Stimulated activated CD4-positive, alpha-beta T cell treated with anti-CD3 and anti-CD28 coated beads, Interleukin-1b, Interleukin-23, amount 100 ng/mL, for 4 hours (primary cell): ENCODE measurements around the gene PTPRN2.

Experiments used
- DNase-seq, 2 donors: peaks; one replicate each; pipeline ENCODE4 v3.0.0-alpha.2; 2020; ENCODE audit warnings: low read depth in 2 of 2

The PTPRN2 gene

GRCh38 chr7:157622000-157622399 is 965.6 kb downstream of the PTPRN2 start:
- DNase-seq, result no peak

DNA sequence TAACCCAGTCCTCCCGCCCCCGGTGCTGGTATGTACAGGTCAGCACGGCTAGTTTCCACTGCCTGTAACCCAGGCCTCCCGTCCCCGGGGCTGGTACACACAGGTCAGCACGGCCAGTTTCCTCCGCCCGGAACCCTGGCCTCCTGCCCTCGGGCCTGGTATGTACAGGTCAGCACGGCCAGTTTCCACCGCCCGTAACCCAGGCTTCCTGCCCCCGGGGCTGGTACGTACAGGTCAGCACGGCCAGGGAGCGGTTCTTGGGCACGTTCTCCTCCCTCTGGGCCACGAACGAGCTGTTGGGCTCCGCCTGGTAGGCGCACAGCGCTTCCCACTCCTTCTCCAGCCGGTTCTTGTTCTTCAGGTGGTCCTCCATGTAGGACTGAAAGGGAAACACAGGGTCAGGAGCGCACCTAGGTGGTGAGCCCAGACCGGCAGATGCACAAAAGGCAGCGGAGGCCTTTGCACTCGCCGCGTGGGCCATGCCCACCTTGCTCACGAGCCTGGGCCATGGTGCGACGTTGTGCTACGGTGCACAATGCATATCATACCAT is 966.4 kb downstream of the PTPRN2 start:
- DNase-seq, result no peak

- no peak for DNase-seq
These were observed 967.0 kb downstream of the PTPRN2 start for GRCh38 chr7:157620616-157621015.

DNA sequence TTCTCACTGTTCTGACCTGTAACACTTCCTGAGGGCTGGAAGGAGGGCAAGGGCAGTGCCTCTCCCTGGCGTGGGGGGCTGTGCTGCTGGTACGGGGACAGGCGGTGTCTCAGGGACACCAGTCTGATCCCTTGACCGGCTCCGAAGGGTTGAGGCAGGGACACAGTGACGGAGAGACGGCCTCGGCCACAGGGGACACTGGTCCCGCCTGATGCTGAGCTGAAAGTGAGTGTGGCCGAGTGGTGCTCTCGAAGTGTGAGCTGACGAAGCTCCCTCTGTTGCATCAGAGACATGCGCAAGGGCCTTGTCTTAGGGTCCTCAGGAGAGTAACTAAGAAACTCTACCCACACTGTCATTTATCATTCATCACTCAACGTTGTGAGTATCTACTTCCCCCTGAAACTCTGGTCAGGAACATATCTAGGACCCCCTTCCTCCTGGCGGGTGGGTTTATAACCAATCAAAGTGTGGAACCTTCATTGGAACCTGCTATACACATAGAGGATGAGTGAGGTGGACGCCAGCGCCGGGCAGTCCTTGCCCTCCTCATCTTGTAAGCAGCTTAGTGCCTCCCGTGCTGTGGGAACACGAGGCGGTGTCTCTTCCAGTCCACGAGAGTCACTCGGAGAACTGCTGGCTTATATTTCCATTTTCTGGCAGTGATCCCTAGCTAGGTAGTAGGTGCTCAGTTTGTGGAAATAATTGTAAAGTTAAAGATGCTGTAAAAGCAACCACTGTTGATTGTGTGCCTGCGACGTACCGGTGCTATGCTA is 967.7 kb downstream of the PTPRN2 start:
- no peak for DNase-seq

GRCh38 chr7:157618823-157619606 is 968.6 kb downstream of the PTPRN2 start:
- DNase-seq, result no peak

- DNase-seq, result no peak
These were observed 969.4 kb downstream of the PTPRN2 start for GRCh38 chr7:157618091-157618726.

DNA sequence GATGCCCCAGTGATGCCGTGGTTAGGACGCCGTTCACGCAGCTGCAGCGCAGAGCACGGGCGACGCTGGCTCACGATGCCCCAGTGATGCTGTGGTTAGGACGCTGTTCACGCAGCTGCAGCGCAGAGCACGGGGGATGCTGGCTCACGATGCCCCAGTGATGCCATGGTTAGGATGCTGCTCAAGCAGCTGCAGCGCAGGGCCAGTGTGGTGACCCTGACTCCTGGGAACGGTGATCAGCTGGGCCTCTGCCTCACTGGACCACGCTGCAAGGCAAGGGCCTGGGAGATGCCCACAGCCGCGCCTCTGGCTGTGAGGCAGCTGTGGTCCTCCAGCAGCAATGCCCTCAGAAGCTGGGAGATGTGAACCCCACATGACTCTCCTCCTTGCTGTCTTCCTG is 970.2 kb downstream of the PTPRN2 start:
- no peak for DNase-seq

DNA sequence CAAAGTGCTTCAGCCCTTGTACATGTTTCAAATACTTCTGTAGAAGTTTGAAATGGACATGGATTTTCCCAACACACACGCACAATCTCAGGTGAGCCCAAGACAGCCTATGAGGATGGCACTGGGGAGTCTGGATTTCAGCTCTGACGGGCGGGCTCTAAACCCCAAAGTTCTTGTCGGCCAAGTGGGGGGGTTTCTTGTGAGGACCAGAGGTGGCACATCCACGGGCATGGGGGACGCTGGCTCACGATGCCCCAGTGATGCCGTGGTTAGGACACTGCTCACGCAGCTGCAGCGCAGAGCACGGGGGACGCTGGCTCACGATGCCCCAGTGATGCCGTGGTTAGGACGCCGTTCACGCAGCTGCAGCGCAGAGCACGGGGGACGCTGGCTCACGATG is 970.7 kb downstream of the PTPRN2 start:
- no peak for DNase-seq

DNA sequence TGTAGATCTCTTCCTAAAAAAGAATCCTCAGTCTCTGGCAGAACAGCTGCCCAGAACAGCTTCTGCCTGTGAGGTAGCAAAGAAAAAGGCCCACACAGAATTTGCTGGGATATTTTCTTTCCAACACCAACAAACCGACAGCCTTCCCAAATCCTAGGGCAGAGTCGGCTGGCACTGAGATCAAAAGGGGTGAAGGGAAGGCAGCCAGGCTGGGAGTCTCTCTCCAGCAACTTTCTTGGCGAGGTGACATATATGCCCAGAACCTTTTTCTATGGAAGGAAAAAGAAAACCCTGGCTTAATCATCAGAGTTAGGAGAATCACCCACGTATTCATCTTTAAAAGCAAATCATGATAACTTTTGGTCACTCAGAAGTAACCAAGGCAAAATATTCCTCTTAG is 971.2 kb downstream of the PTPRN2 start:
- DNase-seq, result no peak

- DNase-seq, result no peak
These were observed 971.8 kb downstream of the PTPRN2 start for GRCh38 chr7:157615852-157616251.

- no peak for DNase-seq
These were observed 972.4 kb downstream of the PTPRN2 start for GRCh38 chr7:157615101-157615817.

- no peak for DNase-seq
These were observed 973.1 kb downstream of the PTPRN2 start for GRCh38 chr7:157614457-157615020.

DNA sequence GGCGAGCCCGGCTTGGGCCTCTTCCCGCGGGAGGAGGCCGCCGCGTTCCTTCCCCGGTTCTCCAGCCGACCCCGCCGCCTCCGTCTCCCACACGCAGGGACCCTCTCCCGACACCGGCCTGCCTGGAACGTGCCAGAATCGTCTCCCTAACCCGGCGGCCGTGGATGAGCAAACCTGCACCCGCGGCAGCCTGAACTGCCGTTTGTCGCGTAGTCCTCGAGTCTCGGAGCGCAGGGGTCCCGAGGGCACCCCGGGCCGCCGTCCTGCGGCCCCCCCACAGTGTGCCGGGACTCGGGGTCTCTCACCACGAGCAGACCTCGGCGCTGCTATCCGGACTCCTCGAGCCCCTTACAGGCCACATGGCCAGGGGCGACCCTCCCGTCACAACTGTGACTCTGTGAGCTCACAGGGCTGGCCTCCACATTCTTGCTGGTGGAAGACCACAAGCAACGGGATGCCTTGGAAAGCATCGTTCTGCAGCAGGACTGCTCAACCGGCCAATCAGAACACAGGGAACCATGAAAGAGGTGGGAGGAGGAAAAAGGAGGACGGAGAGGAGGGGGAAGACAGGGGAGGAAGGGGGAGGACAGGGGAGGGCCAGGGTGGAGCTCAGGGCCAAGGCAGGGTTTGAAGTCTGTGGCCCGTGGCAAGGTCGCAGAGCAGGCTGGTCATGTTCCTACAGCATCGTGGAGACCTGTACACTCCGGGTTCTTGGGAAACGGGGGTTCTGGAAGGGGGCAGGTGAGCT is 973.9 kb downstream of the PTPRN2 start:
- no peak for DNase-seq

DNA sequence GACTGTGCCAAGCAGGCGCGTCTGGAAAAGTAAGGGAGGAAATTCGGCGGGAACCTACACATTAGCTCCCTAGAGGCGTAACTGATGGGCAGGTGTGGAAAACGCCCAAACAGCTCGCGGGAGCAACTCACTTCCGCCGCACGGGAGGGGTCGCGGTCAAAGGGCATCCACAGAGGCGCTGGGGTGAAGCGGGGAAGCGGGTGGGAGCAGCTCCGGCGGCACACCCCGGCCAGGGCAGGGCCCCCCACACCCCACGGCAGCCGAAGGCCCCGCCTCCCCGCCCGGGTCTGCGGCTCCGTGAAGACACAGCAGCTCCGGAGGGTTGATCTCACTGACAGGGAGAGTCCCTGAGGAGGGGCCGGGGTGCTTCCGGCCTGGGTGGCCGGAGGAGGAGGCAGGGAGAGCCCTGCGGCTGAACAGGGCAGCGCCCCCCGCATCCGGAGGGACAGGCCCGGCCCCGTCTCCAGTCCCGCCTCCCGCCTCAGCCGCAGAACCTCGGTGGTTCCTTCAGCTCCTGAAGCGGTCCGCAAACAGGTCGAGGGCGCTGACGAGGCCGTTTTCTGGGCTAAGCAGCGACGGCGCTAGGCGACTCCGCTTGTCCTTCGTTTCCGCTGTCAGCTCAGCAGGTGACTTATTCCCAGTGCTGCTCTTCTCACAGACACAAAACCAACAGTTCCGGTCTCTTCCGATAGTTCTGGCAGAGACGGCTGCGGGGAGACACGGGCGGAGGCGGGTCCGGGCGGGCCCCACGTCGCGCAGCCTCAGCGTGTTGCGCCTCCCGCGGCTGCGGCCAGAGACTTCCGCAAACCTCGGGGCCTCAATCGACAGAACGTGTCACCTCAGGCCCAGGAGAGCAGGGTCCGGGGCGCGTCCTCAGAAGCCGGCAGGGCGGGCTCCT is 974.7 kb downstream of the PTPRN2 start:
- peak; percentile 42 to 51 for DNase-seq

DNA sequence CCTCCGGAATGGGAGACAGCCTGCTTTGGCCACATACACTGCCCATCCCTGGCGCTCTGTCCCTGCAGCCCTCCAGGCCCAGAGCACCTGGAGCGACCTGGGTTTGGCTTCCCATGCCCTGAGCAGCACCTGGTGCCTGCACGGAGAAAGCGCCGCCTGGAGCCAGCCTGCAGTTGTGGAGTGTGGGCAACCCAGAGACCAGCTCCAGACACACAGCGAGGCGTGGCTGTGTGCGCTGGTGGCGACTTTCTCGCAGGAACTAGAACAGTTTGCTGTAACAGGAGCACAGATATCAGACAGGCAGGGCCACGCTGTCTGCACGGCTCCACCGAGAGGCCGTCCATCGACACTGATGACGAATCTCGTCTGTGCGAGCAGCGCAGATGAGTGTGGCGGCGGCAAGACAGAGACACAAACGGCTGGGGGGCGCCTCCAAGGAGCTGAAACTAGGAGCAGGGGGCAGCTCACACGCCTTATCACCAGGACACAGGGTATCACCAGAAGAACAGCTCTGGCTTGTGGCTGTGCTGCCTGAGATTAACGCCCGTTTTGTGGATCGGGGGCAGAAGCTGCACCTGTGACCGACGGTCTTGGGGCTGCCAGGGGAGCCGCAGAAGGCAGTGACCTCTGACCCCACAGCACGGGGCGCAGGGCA is 975.5 kb downstream of the PTPRN2 start:
- no peak for DNase-seq

GRCh38 chr7:157611341-157611740 is 976.3 kb downstream of the PTPRN2 start:
- DNase-seq, result no peak

DNA sequence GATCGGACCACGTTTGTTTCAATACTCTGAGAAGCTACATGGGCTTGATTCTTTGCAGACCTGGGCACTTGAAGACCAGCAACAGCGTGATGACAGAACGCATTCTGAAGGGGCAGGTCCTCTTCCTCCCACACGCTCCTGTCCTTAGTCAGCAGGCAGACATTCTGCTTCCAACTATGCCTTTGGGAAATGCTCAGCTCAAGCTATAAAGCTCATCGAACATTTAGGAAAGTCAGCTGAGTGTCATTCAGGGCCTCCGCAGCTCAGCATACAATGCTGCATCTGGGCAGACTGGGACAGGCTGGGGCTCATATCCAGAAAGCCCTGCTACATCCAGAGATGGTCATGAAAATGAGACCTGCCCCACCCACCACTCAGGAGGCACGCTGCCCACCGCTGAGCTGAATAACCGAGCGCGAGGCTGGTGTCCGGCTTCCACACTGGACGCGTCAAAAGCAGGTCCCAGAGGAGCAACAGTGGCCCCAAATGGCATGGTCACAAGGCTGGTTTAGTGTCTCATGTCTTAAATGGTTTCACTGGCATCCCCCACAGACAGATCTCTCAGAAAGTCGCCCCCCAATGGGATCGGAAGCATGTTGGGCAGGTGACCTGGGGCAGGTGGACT is 976.8 kb downstream of the PTPRN2 start:
- DNase-seq, result no peak

DNA sequence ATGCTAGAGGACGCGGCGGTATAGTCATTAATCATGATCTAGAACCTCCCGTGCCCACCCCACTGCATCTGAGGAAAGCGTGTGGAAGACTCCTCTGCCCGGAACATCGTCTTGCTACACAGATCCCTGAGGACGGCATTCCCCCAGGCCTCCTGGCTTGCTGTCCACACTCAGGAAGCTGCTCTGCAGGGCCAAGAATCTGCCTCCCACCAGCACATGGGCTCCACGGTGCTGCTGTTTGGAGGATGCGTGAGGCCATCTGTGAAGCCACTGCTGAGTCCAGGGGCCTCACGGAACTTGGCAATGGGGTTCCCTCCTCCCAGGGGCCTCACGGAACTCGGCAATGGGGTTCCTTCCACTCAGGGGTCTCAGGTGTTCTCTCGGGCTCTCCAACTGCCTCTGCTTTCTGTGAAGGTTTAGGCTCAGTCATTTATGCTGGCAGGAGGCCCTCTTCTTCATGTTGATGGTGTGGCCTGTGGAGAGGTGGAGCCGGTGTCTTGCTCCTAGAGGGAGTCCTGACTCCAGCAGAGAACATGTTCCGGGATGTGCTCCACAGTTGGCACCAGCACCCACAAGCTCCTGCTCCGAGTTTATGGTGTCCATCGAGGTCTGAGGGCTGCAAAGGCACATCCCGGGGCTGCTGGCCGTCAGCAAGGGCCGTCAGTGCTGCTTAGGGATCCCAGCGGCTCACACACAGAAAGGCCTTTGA is 977.5 kb downstream of the PTPRN2 start:
- no peak for DNase-seq
